ENCODE data around the gene PPL.

The PPL gene

GRCh38 chr16:4859900-4860255 lies 77.1 kb downstream of the PPL start:
- DNase-seq, result no peak

DNA sequence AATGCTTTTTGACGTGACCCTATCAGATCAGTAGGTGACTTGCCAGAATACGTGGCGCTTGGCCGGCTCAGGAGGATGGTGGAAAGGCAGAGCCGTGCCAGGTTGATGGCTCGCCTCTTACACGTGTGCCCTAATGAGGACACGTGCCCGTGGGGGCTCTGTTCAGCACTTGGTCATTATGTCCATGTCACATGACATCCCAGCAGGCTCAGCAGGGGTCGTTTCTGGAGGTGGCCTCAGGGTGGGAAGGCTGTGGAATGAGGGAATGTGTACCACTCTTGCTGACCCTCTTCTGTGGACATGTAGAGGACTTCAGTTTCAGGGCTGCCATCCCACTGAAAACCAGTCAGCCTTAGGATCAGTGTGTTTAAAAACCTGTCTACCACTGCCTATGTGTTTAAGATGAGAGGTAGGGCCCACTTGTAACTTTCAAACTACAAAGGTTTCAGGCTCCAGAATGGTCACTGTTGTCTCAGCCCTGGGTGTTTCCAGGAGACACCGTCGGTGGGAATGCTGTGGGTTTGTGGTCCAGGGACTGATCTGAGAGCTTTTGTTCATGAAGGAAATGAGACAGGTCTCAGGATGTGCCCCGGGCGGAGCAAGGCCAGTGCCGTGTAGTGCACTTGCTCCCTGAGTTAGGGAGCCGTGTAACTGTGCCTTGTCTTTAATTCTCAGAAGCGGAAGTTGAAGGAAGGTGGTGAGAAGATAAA lies 77.6 kb downstream of the PPL start:
- no peak for DNase-seq

- DNase-seq, result no peak
Observed at GRCh38 chr16:4855804-4856203, 81.1 kb downstream of the PPL start.

- no peak for DNase-seq
Observed at GRCh38 chr16:4855371-4855770, 81.6 kb downstream of the PPL start.

DNA sequence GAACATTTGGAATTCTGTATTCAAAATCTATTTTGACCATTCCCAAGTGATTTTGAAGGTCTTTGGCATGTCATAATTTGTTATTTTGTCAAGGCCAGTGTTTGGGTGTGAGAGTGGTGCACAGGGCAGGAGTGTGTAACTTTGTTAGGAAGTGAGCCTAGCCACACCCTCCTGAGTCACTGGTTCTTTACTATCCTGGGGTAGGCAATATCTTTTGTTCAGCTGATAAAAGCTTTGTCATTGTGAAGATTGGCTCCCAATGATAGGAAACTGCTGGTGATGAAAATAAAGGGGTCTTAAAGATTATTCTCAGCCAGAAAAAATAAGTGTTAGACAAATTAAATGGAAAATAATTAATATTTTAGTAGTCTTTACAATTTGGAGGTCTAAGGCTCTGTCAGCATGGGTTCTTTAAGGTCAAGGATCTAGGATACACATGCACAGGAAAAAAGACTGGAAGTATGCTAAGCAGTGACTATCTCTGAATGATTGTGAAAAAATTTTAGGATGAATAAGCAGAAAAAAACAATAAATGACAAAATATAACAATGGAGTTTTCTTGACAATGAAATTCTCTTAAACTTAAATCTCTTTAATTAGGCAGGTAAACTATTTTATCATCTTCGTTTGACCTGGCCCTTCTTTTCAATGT lies 84.6 kb downstream of the PPL start:
- no peak for DNase-seq

DNA sequence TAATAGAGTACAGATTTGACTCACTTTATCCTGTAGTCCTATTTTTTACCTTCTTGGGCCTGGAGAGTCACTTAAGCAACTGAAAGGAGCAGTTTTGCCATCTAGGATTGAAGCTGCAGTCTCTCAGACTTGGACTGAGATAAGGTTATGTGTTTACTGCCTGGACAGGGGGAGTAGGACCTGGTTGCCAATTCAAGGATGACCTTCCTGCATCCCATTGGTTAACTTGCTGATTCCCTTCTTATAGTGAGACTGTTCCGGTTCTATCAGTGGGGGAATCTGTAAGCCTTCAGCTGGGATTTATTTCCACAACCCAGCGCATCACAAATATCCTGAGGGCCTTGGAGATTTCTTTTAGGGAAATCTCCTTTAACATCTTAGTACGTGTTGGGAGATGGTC lies 86.7 kb downstream of the PPL start:
- no peak for DNase-seq

DNA sequence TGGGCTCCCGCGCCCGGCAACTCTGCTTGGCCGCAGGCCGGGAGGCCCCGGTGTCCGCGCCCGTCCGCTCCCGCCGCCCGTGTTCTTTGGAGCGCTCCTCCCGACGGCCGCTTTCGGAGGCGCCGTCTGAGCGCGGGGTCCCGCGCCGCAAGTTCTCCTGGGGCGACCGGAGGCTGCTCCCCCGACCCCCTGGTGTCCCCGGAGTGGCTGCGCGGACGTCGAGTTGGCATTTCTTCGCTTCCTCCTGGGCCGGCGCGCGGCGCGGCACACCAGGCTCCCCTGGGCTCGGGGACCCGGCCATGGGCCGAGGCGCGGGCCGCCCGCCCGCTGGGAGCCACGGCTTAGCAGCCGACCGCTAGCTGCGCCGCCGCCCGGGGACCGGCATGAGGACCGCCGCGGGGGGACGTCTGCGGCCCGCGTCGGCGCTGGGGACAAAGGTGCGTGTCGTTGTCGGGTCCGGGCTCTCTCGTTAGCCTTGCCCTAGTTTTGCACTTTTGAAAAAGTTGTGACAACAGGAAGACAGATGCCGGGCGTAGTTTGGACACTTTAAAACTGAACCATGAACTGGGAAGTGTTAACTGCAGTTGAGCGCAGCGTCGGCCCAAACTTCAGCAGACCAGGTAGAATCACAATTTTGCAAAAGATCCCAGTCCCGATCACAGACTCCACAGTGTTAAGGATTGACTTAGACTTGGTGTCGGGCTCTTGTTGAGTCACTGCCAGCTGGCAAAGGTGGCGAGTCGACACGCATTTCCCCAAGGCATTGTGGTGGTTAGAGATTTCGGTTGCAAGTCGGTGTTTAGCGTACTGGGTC lies 89.0 kb downstream of the PPL start:
- DNase-seq, result peak; percentile 32

DNA sequence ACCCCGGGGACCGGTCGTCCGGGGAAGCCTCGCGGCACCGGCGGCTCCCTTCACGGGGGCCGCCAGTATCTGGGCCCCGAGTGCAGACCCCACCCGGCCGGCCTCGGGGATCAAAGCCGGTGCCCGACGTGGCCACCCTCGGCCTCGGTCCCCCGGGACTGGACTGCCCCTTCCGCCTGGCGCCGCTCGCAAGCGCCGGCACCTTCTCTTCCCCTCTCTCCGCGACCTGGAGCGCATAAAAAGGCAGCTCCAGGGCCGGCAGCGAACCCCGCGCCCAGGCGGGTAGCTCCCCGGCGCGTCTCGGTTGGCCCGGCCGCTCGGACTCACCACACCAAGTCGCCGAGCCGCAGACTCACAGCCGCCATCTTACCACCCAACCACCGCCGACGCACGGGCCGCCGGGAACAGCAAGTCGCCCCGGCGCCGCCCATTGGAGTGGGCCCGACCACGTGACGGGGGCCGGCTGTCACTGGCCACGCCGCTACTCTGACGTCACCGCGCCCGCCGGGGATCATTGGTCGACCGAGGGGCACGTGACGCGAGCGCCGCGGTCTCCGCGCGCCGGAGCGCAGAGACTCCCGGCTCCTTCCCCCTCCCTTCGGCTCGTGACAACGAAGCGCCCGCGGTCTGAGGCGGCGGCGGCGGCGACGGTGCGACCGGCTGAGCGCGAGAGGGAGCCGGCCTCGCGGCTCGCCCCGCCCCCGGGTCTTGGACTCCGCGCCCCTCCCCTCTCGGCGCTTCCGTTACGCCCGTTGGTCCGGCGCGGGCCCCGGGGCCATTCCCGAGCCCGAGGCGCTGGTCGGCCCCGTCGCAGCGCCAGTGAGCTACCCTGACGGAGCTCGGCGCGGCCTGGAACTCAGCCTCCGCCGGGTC lies 89.8 kb downstream of the PPL start, which contains the start of the genes GLYR1 and UBN1:
Gene GLYR1 (minus strand): TSS at position 388 of the 873 bp plus-strand sequence. CDS start 23 bp downstream, at position 365.
Gene UBN1 (plus strand): TSS at position 581 of the 873 bp plus-strand sequence. CDS start 5,437 bp downstream, outside the sequence.
- DNase-seq, result peak; percentile 100

DNA sequence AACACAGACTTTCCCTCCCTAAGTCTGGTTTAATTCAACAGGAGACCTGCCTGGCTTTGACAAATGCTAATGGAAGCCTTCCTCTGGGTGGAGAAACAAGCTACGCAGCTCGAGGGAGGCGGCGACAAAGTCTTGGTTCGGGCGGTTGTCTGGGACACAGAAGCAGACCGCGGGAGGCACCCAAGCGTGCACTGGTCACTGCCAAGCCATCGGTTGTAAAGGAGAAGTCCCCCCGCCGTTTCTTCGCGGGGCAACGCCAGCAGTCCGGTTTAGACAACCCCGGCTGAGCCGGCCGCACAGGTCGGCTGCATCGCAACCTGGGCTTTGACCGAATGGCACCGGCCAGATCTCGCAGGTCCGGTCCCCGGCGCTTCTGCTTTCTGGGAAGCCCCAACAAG lies 90.4 kb downstream of the PPL start:
- peak; percentile 45 for DNase-seq

GRCh38 chr16:4840984-4841383 lies 96.0 kb downstream of the PPL start:
- no peak for DNase-seq

DNA sequence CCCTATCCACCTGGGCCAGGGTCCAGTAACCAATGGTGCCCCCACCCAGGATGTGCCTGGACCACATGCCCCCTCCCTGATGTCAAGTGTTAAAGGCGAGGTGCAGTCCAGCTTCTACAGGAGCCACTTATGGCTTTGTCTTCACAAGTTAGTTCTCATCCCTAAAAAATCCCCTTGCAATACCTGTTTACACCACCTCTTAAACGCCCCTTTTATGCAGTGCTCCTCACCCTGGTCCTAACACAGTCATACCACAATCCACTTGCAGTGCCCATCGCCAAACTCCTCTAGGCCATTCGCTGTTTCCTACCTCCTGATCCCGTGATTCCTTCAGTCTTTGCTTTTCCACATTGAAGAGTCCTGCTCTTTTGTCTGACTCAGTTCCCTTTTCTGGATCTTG lies 97.0 kb downstream of the PPL start:
- DNase-seq, result no peak

DNA sequence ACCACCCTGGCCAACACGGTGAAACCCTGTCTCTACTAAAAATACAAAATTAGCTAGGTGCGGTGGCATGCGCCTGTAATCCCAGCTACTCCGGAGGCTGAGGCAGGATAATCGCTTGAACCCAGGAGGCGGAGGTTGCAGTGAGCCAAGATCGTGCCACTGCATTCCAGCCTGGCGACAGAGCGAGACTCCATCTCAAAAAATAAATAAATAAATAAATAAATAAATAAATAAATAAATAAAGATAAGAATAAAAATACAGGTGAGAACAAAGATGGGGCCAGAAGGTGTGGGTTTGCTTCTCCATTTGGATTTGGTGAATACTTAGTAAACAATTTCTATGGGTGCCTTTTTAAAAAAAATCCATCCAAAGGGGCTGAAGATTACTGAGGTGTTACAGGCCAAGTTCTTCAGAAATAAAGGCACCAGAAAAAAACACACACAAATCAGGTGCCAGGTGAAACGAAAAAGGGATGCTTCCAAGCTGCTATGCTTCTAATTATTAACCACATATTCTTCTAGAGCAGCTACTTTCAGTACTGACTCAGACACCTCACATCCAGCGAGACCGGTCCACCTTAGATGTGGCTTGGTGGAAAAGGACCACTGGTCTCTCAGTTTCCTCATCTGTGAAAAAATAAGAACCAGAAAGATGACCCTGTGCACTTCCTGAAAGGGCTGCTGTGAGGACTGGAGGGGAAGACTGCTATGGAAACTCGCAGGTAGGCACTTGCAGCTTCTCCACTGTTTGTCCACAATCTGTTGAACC lies 99.0 kb downstream of the PPL start:
- DNase-seq, result no peak

DNA sequence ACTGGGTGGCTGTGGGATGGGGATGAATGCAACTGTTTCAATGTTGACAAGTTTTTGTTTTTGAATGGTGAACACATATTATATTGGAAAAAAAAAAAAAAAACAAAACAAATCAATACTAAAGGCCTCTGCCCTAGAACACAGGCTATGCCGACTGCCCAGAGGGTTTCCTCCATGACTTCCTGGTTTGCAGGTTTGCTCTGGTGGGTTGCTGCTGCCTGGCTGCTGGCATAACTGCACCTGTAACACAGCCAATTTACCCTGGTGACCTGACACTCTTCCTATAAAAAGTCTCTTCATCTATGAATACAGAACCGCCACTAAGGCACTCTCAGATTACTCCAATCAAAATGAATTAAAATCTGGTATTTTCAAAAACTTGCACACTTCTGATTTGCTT lies 100.2 kb downstream of the PPL start:
- DNase-seq, result no peak

GRCh38 chr16:4833584-4833983 lies 103.4 kb downstream of the PPL start:
- no peak for DNase-seq

DNA sequence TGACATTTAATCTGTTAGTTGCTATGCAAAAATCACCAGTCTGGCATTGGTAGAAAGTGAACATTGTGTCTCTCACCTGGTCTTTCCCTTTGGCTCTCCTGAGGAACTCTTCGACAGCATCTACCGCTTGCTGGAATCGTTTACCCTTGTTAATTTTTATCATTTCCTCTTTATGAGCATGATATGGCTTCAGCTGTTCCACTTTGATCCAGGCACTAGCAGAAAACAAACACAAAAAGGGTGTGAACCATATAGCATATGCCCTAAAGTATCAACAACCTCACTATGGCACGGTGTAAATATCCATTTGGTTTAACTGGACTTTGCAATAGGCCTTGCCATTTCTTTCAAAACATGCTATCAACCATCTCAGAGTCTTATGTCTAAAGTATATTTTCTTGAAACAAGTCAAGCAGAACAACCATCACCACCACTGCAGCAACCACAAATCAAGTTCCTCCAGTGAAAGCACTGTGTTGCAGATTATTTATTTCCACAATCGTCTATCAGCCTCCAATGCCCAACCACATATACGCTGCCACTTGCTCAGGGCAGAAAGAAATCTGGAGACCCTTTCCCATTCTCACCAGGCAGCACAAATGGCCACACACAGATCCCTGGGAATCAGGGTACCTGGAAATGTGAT lies 104.1 kb downstream of the PPL start:
- no peak for DNase-seq
